ENCODE measurements around the gene DNASE1L3. TPM values are rescaled to one million over a fixed set of nuclear protein-coding genes. Genes with fewer than 3 reads are reported as not detected.

The DNASE1L3 gene
- total and polyA plus RNA-seq, 2 of the 13 experiments (the other 11 are each of a cell fraction or from before 2014, with no cell fraction given): 0.86 to 1.7 TPM

- TF ChIP-seq, protein P1, sequence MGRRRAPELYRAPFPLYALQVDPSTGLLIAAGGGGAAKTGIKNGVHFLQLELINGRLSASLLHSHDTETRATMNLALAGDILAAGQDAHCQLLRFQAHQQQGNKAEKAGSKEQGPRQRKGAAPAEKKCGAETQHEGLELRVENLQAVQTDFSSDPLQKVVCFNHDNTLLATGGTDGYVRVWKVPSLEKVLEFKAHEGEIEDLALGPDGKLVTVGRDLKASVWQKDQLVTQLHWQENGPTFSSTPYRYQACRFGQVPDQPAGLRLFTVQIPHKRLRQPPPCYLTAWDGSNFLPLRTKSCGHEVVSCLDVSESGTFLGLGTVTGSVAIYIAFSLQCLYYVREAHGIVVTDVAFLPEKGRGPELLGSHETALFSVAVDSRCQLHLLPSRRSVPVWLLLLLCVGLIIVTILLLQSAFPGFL (CRISPR knock-in tag; IDR thresholded peaks at IDR 0.05): no peak
- TF ChIP-seq HDAC6 (IDR thresholded peaks at IDR 0.05; ENCODE audit: low read depth, low read length) (no peak), ZNF263 (CRISPR knock-in tag; IDR thresholded peaks at IDR 0.05) (no peak), ZNF512B (CRISPR knock-in tag; IDR thresholded peaks at IDR 0.05; ENCODE audit: borderline replicate concordance) (no peak), NAIF1 (CRISPR knock-in tag; IDR thresholded peaks at IDR 0.05; ENCODE audit: borderline replicate concordance) (no peak), ZBTB20 (CRISPR knock-in tag; IDR thresholded peaks at IDR 0.05; ENCODE audit: borderline replicate concordance, low read depth) (0 out of 2 replicates have a peak, but pooled peaks have one; percentile 53), ZNF383 (CRISPR knock-in tag; IDR thresholded peaks at IDR 0.05; ENCODE audit: borderline replicate concordance) (no peak), TRAFD1 (CRISPR knock-in tag; IDR thresholded peaks at IDR 0.05; ENCODE audit: borderline replicate concordance) (no peak), RARA (CRISPR knock-in tag; IDR thresholded peaks at IDR 0.05) (peak; percentile 74), ZNF282 (IDR thresholded peaks at IDR 0.05; ENCODE audit: partially characterized antibody) (no peak), ZNF7 (CRISPR knock-in tag; IDR thresholded peaks at IDR 0.05) (no peak), THYN1 (CRISPR knock-in tag; IDR thresholded peaks at IDR 0.05; ENCODE audit: borderline replicate concordance, low read depth) (no peak), SIN3A (IDR thresholded peaks at IDR 0.05; ENCODE audit: borderline replicate concordance, low read depth, low read length) (no peak), FOXA1 (IDR thresholded peaks at IDR 0.05) (no peak), FOXA1 (CRISPR knock-in tag; IDR thresholded peaks at IDR 0.05) (0 out of 2 replicates have a peak, but pooled peaks have one; percentile 34)
- TF ChIP-seq, protein P2, sequence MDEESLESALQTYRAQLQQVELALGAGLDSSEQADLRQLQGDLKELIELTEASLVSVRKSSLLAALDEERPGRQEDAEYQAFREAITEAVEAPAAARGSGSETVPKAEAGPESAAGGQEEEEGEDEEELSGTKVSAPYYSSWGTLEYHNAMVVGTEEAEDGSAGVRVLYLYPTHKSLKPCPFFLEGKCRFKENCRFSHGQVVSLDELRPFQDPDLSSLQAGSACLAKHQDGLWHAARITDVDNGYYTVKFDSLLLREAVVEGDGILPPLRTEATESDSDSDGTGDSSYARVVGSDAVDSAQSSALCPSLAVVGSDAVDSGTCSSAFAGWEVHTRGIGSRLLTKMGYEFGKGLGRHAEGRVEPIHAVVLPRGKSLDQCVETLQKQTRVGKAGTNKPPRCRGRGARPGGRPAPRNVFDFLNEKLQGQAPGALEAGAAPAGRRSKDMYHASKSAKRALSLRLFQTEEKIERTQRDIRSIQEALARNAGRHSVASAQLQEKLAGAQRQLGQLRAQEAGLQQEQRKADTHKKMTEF (CRISPR knock-in tag; IDR thresholded peaks at IDR 0.05): peak; percentile 36; the same call in 1 of the 2 replicates
- TF ChIP-seq, protein P3, sequence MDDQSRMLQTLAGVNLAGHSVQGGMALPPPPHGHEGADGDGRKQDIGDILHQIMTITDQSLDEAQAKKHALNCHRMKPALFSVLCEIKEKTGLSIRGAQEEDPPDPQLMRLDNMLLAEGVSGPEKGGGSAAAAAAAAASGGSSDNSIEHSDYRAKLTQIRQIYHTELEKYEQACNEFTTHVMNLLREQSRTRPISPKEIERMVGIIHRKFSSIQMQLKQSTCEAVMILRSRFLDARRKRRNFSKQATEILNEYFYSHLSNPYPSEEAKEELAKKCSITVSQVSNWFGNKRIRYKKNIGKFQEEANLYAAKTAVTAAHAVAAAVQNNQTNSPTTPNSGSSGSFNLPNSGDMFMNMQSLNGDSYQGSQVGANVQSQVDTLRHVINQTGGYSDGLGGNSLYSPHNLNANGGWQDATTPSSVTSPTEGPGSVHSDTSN (CRISPR knock-in tag; IDR thresholded peaks at IDR 0.05; ENCODE audit: borderline replicate concordance): no peak
These were observed 4.8 kb downstream of the DNASE1L3 start (continued) for GRCh38 chr3:58205981-58206380.
